GM12878 (cell line): ENCODE results near the gene RASAL1. TPM values are rescaled to one million over a fixed set of nuclear protein-coding genes. Genes with fewer than 3 reads are reported as not detected.

ENCODE experiments used
- ATAC-seq: fragments of 200-7000 bp; cut with Tn5 transposase; 3 replicates; pipeline ENCODE4 v1.9.1; 2020; ENCODE audit warnings: mild to moderate bottlenecking, moderate library complexity
- BruUV-seq: library from RNA; stranded (reverse); fragments of 400-500 nt; replicated peaks from 2 replicates; lab custom pipeline; 2021; lab: Mats Ljungman, UMichigan
- CTCF ChIA-PET: fragments of 300-600 bp; sonication (Branson Sonifier 250); formaldehyde crosslinking; extraction: SDS; loops from one replicate; lab custom pipeline; 2021; ENCODE audit warnings: inconsistent platforms; lab: Yijun Ruan, JAX
- POLR2A ChIA-PET: fragments of 350-600 bp; formaldehyde crosslinking; extraction: SDS; loops from one replicate; lab custom pipeline; 2021; ENCODE audit warnings: inconsistent platforms; lab: Charles Lee
- RAD21 ChIA-PET: fragments of 300-600 bp; sonication (Branson Sonifier 250); formaldehyde crosslinking; loops from one replicate; lab custom pipeline; 2023; ENCODE audit warnings: antibody characterized with exemption; ENCODE audit not compliant: unreplicated experiment; lab: Charles Lee
- SMC1A ChIA-PET: fragments of 300-600 bp; sonication (Branson Sonifier 250); formaldehyde crosslinking; loops from one replicate; lab custom pipeline; 2023; ENCODE audit not compliant: unreplicated experiment, uncharacterized antibody; lab: Charles Lee
- DNase-seq: peaks from one replicate; pipeline ENCODE4 v3.0.0-alpha.2; 2011; ENCODE audit warnings: low read depth, low spot score
- FAIRE-seq: peaks from 3 replicates; lab custom pipeline; 2011; peaks lifted over from hg19 to GRCh38; lab: Jason Lieb, UNC
- H2AFZ ChIP-seq: 2 replicates; pipeline ENCODE4 v1.6.0; 2011; ENCODE audit warnings: low read depth, low read length, control low read depth; ENCODE audit not compliant: control insufficient read depth
- H3K27ac ChIP-seq: 2 replicates; pipeline ENCODE4 v1.5.1; 2011; ENCODE audit warnings: control low read depth; ENCODE audit not compliant: control insufficient read depth, insufficient read depth
- H3K27me3 ChIP-seq, 2 experiments: replicated peaks in 1 of 2; 2 replicates each; pipeline versions ENCODE4 v1.6.0 to v1.6.1; 2011; ENCODE audit warnings: low read length in 1 of 2; ENCODE audit not compliant: control insufficient read depth in 2 of 2, insufficient read depth in 2 of 2
- H3K36me3 ChIP-seq, 2 experiments: 2 replicates each; pipeline ENCODE4 v1.5.1; 2011; ENCODE audit warnings: low read length in 1 of 2; ENCODE audit not compliant: control insufficient read depth in 2 of 2, insufficient read depth in 2 of 2
- H3K4me1 ChIP-seq: 2 replicates; pipeline ENCODE4 v1.6.1; 2011; ENCODE audit warnings: mild to moderate bottlenecking, low read length, moderate library complexity, mixed read lengths; ENCODE audit not compliant: control insufficient read depth, insufficient read depth
- H3K4me2 ChIP-seq: 2 replicates; pipeline ENCODE4 v1.6.0; 2011; ENCODE audit warnings: control low read depth; ENCODE audit not compliant: control insufficient read depth, insufficient read depth
- H3K4me3 ChIP-seq: fragments of 200-600 bp; sonication (generic); 2 replicates; pipeline ENCODE4 v1.5.1; 2016
- H3K79me2 ChIP-seq: 2 replicates; pipeline ENCODE4 v1.6.0; 2011; ENCODE audit warnings: low read length; ENCODE audit not compliant: control insufficient read depth, insufficient read depth
- H3K9ac ChIP-seq: 2 replicates; pipeline ENCODE4 v1.8.0; 2011; ENCODE audit warnings: low read length, control low read depth, mixed read lengths; ENCODE audit not compliant: control insufficient read depth, insufficient read depth
- H3K9me3 ChIP-seq: replicated peaks from 3 replicates; pipeline ENCODE4 v1.5.1; 2011; ENCODE audit warnings: mild to moderate bottlenecking, low read length; ENCODE audit not compliant: control insufficient read depth, insufficient read depth
- H4K20me1 ChIP-seq: 2 replicates; pipeline ENCODE4 v1.6.0; 2011; ENCODE audit not compliant: control insufficient read depth, insufficient read depth
- BCLAF1 ChIP-seq: fragments of 450-650 bp; IDR thresholded peaks from 2 replicates; pipeline ENCODE4 v1.6.1; 2017; ENCODE audit warnings: antibody characterized with exemption, mild to moderate bottlenecking, moderate library complexity
- GATAD2B ChIP-seq: fragments of 450-650 bp; conservative IDR thresholded peaks from 2 replicates; pipeline ENCODE4 v1.6.1; 2017; ENCODE audit warnings: low read depth, mild to moderate bottlenecking, moderate library complexity
- IKZF2 ChIP-seq, 2 experiments: fragments of 450-650 bp; IDR thresholded peaks; 2 replicates each; pipeline ENCODE4 v1.6.1; 2017; ENCODE audit warnings: mild to moderate bottlenecking in 2 of 2, moderate library complexity in 2 of 2
- PML ChIP-seq: IDR thresholded peaks from 2 replicates; pipeline ENCODE4 v1.6.1; 2012; ENCODE audit warnings: low read length, inconsistent platforms
- POU2F2 ChIP-seq: IDR thresholded peaks from 3 replicates; pipeline ENCODE4 v1.6.1; 2011; ENCODE audit warnings: low read depth, mild to moderate bottlenecking, low read length, borderline replicate concordance
- SMAD5 ChIP-seq: IDR thresholded peaks from 2 replicates; pipeline ENCODE4 v1.6.1; 2016; ENCODE audit warnings: antibody characterized with exemption, low read depth
- ZBED1 ChIP-seq: IDR thresholded peaks from 2 replicates; pipeline ENCODE4 v1.6.1; 2016; ENCODE audit warnings: borderline replicate concordance
- WGBS: methylation state at CpG from one replicate; pipeline ENCODE4 v1.1.6; 2016; ENCODE audit warnings: low lambda C conversion rate; ENCODE audit not compliant: insufficient replicate concordance, insufficient coverage; ENCODE audit errors: missing lambda C conversion rate; 5-methylcytosine and 5-hydroxymethylcytosine counted together
- in situ Hi-C: fragments of 300-500 bp; cut with MboI; formaldehyde crosslinking; loops from 9 replicates; pipeline ENCODE4 v1.14.3; 2018; ENCODE audit warnings: mixed read lengths
- intact Hi-C: fragments of 100-400 bp; cut with micrococcal nuclease; formaldehyde crosslinking; loops from one replicate; pipeline ENCODE4 v1.14.2; 2022; ENCODE audit not compliant: unreplicated experiment
- polyA plus RNA-seq, 11 experiments: library from polyadenylated mRNA; depleted of rRNA in 4 of 11; unstranded in 6 of 11; stranded (reverse) in 5 of 11; fragments of >200 nt; fragmentation: Nextera tagmentation in 4 of 11; fragmentation: Illumina TruSeq in 1 of 11; extraction: Ambion mirVana in 4 of 11; extraction: Trizol in 1 of 11; gene quantifications; 1 replicate in 1 of 11; 2 replicates in 10 of 11; pipeline versions ENCODE4 v1.2.1 to v1.2.3, GENCODE V29; 2011 to 2016; ENCODE audit warnings: inconsistent platforms in 2 of 11, missing spikeins in 2 of 11, low read depth in 1 of 11
- total RNA-seq, 4 experiments: library from RNA; depleted of rRNA in 3 of 4; stranded (reverse); fragments of >200 nt in 3 of 4; fragmentation: Illumina TruSeq in 1 of 4; extraction: Trizol in 1 of 4; gene quantifications; 2 replicates each; pipeline versions ENCODE4 v1.2.1 to v1.2.3, GENCODE V29; 2013 to 2021

The RASAL1 gene
- total and polyA plus RNA-seq, 10 of the 15 experiments (the other 5 are each of a cell fraction or from before 2014, with no cell fraction given), result 0.12 to 1.0 (median 0.52) TPM; not detected in 6

- RAD21 ChIA-PET, result no interaction called here
- no peak overlapping the region for H3K4me2 ChIP-seq
- 66% methylated on average over 4 of the region's 4 CpGs for WGBS
- H3K9ac ChIP-seq, result no peak overlapping the region
- in situ Hi-C loops (no loop called here), intact Hi-C loops (no loop called here)
- no peak for ATAC-seq
- H3K27me3 ChIP-seq, result no peaks in the 10 kb centered on the region
- no peaks in the 10 kb centered on the region for H3K4me1 ChIP-seq
- TF ChIP-seq BCLAF1 (no peak), SMAD5 (no peak), IKZF2 (IDR thresholded peaks at IDR 0.05) (no peak), ZBED1 (no peak), POU2F2 (no peak), PML (no peak), GATAD2B (no peak)
- BruUV-seq, result no TSS peak
- no peak overlapping the region for H3K27ac ChIP-seq
- H4K20me1 ChIP-seq, result no peaks in the 10 kb centered on the region; the same call in 1 of the 2 replicates
- POLR2A ChIA-PET, result no interaction called here
- no peak for DNase-seq
- FAIRE-seq, result no peak
- SMC1A ChIA-PET, result interaction anchor here (1.4 kb wide), 1 partner anchor 9 kb away, joined by 3 read pairs; no protein-coding TSS in a partner anchor
- H3K36me3 ChIP-seq, result peaks cover 27 to 32% of the 10 kb centered on the region in 2 experiments
- H3K79me2 ChIP-seq, result peaks cover 29% of the 10 kb centered on the region
- no peak overlapping the region for H3K4me3 ChIP-seq
- H3K9me3 ChIP-seq, result peaks cover 3% of the 10 kb centered on the region; the same call in 1 of the 3 replicates
- CTCF ChIA-PET, result interaction anchor here (2.2 to 10.5 kb wide), 2 partner anchors 81 to 132 kb away, joined by 8 to 92 read pairs; no protein-coding TSS in a partner anchor
- H2AFZ ChIP-seq, result no peak overlapping the region
Observed at GRCh38 chr12:113180333-113180732, 44.8 kb upstream of the RASAL1 start.
